A549 (cell line): ENCODE measurements around the gene PLCD3. TPM values are rescaled to one million over a fixed set of nuclear protein-coding genes. Genes with fewer than 3 reads are reported as not detected.

ENCODE experiments used
- ATAC-seq, 2 experiments: fragments of 200-7000 bp in 1 of 2; fragments of >200 bp in 1 of 2; cut with Nextera tagmentation in 1 of 2; cut with Tn5 transposase in 1 of 2; 3 replicates each; pipeline versions ENCODE4 v1.8.0 to v1.9.1; 2018 to 2020; ENCODE audit warnings: mild to moderate bottlenecking in 1 of 2, moderate library complexity in 1 of 2
- CTCF ChIA-PET: fragments of 300-600 bp; sonication (Branson Sonifier 250); formaldehyde crosslinking; extraction: SDS; loops from one replicate; lab custom pipeline; 2021; ENCODE audit warnings: antibody characterized with exemption, inconsistent platforms; lab: Yijun Ruan, JAX
- POLR2A ChIA-PET: fragments of 350-600 bp; formaldehyde crosslinking; extraction: SDS; loops from one replicate; lab custom pipeline; 2021; ENCODE audit warnings: antibody characterized with exemption, inconsistent platforms; lab: Yijun Ruan, JAX
- DNase-seq, 2 experiments: peaks; one replicate each; pipeline versions ENCODE4 v3.0.0 to v3.0.0-alpha.2; 2011 to 2016; ENCODE audit warnings: low read depth in 1 of 2, low spot score in 1 of 2
- FAIRE-seq: peaks from 2 replicates; lab custom pipeline; 2011; peaks lifted over from hg19 to GRCh38; lab: Jason Lieb, UNC
- H3K27ac ChIP-seq, 2 experiments: fragments of >200 bp; sonication (Bioruptor Twin); formaldehyde crosslinking; 3 replicates each; pipeline ENCODE4 v1.5.1; 2016 to 2017
- H3K4me1 ChIP-seq: fragments of >200 bp; sonication (Bioruptor Twin); formaldehyde crosslinking; 3 replicates; pipeline ENCODE4 v1.6.1; 2016
- H3K4me2 ChIP-seq: fragments of >200 bp; sonication (Bioruptor Twin); formaldehyde crosslinking; 3 replicates; pipeline ENCODE4 v1.6.1; 2016
- H3K4me3 ChIP-seq: fragments of >200 bp; sonication (Bioruptor Twin); formaldehyde crosslinking; 3 replicates; pipeline ENCODE4 v1.5.1; 2016
- H3K9me3 ChIP-seq: fragments of >200 bp; sonication (Bioruptor Twin); formaldehyde crosslinking; 3 replicates; pipeline ENCODE4 v1.6.1; 2016
- ATOH8 ChIP-seq: fragments of 250-450 bp; sonication (Bioruptor Pico); IDR thresholded peaks from 2 replicates; pipeline ENCODE4 v1.5.0; 2020; ENCODE audit warnings: low read depth, mild to moderate bottlenecking, moderate library complexity
- BHLHE40 ChIP-seq: IDR thresholded peaks from 2 replicates; pipeline ENCODE4 v1.6.1; 2012; ENCODE audit warnings: low read depth, low read length, inconsistent platforms
- EHF ChIP-seq: fragments of 250-450 bp; sonication (Bioruptor Pico); IDR thresholded peaks from 2 replicates; pipeline ENCODE4 v1.5.0; 2020; ENCODE audit warnings: mild to moderate bottlenecking
- ESRRA ChIP-seq: fragments of 150-350 bp; IDR thresholded peaks from 2 replicates; pipeline ENCODE4 v1.6.1; 2014; ENCODE audit warnings: mild to moderate bottlenecking, low read length, borderline replicate concordance
- FOXS1 ChIP-seq: fragments of 250-450 bp; sonication (Bioruptor Pico); IDR thresholded peaks from 2 replicates; pipeline ENCODE4 v1.5.0; 2020; ENCODE audit warnings: mild to moderate bottlenecking, moderate library complexity
- GATA3 ChIP-seq: IDR thresholded peaks from 2 replicates; pipeline ENCODE4 v1.6.1; 2012; ENCODE audit warnings: borderline replicate concordance
- HMGXB4 ChIP-seq: fragments of 250-450 bp; sonication (Bioruptor Pico); IDR thresholded peaks from 2 replicates; pipeline ENCODE4 v1.5.0; 2021; ENCODE audit warnings: mild to moderate bottlenecking, moderate library complexity, borderline replicate concordance
- HOXA7 ChIP-seq: fragments of 250-450 bp; sonication (Bioruptor Pico); IDR thresholded peaks from 2 replicates; pipeline ENCODE4 v1.5.0; 2020; ENCODE audit warnings: mild to moderate bottlenecking, moderate library complexity
- HOXB13 ChIP-seq: fragments of 250-450 bp; sonication (Bioruptor Pico); IDR thresholded peaks from 2 replicates; pipeline ENCODE4 v1.5.0; 2020; ENCODE audit warnings: low read depth, mild to moderate bottlenecking, moderate library complexity
- JUN ChIP-seq, 2 experiments: fragments of >200 bp; sonication (Bioruptor Twin); formaldehyde crosslinking; IDR thresholded peaks; 2 replicates in 1 of 2; 3 replicates in 1 of 2; pipeline ENCODE4 v1.6.1; 2016 to 2017
- RCOR1 ChIP-seq: fragments of 150-350 bp; IDR thresholded peaks from 2 replicates; pipeline ENCODE4 v1.6.1; 2014; ENCODE audit warnings: antibody characterized with exemption, low read length, low read depth
- REST ChIP-seq: fragments of 200-600 bp; sonication (generic); IDR thresholded peaks from 2 replicates; pipeline ENCODE4 v1.6.1; 2016; ENCODE audit warnings: antibody characterized with exemption, mild to moderate bottlenecking, moderate library complexity
- RFX5 ChIP-seq: fragments of 450-650 bp; IDR thresholded peaks from 2 replicates; pipeline ENCODE4 v1.7.1; 2014; ENCODE audit warnings: antibody characterized with exemption, mild to moderate bottlenecking, moderate library complexity
- TP53 ChIP-seq: fragments of 250-450 bp; sonication (Bioruptor Pico); IDR thresholded peaks from 2 replicates; pipeline ENCODE4 v1.5.0; 2021; ENCODE audit warnings: mild to moderate bottlenecking, moderate library complexity
- WGBS: methylation state at CpG from one replicate; pipeline ENCODE4 v1.1.6; 2017; ENCODE audit errors: missing lambda C conversion rate; 5-methylcytosine and 5-hydroxymethylcytosine counted together
- polyA plus RNA-seq, 4 experiments: library from polyadenylated mRNA; depleted of rRNA in 3 of 4; stranded (reverse); fragments of >200 nt; fragmentation: RNase III in 1 of 4; extraction: RNeasy Plus Mini Kit Qiagen cat#74134 plus additional on column Dnase treatment in 1 of 4; gene quantifications; 2 replicates in 3 of 4; 3 replicates in 1 of 4; pipeline ENCODE4 v1.2.3, GENCODE V29; 2011 to 2017

The PLCD3 gene
- polyA plus RNA-seq, 2 of the 4 experiments (the other 2 are of a cell fraction): 56.6 to 105 TPM

- TF ChIP-seq HMGXB4 (CRISPR knock-in tag) (no peak), RFX5 (no peak), TP53 (CRISPR knock-in tag) (peak; percentile 0; the same call in 1 of the 2 replicates), REST (no peak)
Observed at GRCh38 chr17:45170931-45171337, 38.6 kb upstream of the PLCD3 start (continued).

- ChIA-PET POLR2A (interaction anchor here (2.4 to 7.6 kb wide), 4 partner anchors 10 to 27 kb away, joined by 7 to 371 read pairs (median 134); partner anchors contain the start of genes HEXIM1 and HEXIM2), CTCF (interaction anchor here (0.5 to 43.5 kb wide), 7 partner anchors 9 to 167 kb away, joined by 3 to 2147 read pairs (median 84); partner anchors contain the start of genes ACBD4, FMNL1, HEXIM1 and HEXIM2)
- TF ChIP-seq HOXA7 (CRISPR knock-in tag): no peak
- TF ChIP-seq ATOH8 (CRISPR knock-in tag): no peak
- no peak for TF ChIP-seq ESRRA
- Histone ChIP-seq H3K4me2 (peak overlapping the region; percentile 95), H3K9me3 (no peaks in the 10 kb centered on the region), H3K4me3 (peak overlapping the region; percentile 6; the same call in 1 of the 3 replicates), H3K4me1 (peaks cover 59% of the 10 kb centered on the region), H3K27ac (peak overlapping the region; percentile 96 to 100)
- DNase-seq: no peak
- no peak for FAIRE-seq
- ATAC-seq: no peak
- 69% methylated on average over 12 of the region's 12 CpGs for WGBS
Observed at GRCh38 chr17:45170280-45170930, 38.1 kb upstream of the PLCD3 start.

GRCh38 chr17:45168991-45169752 lies 36.9 kb upstream of the PLCD3 start:
- peaks cover 46% of the 10 kb centered on the region for H3K4me1 ChIP-seq
- WGBS: 97% methylated on average over 43 of the region's 43 CpGs
- no peaks in the 10 kb centered on the region for H3K9me3 ChIP-seq
- DNase-seq (no peak), FAIRE-seq (no peak), ATAC-seq (no peak)
- POLR2A ChIA-PET: interaction anchor here (5.3 to 7.6 kb wide), 3 partner anchors 9 to 28 kb away, joined by 48 to 371 read pairs (median 221); partner anchors contain the start of genes HEXIM1 and HEXIM2
- peak overlapping the region; percentile 96 to 100 for H3K27ac ChIP-seq
- CTCF ChIA-PET: interaction anchor here (1.1 to 43.5 kb wide), 7 partner anchors 8 to 70 kb away, joined by 3 to 2147 read pairs (median 84); partner anchors contain the start of genes ACBD4, FMNL1, HEXIM1 and HEXIM2
- no peak overlapping the region for H3K4me3 ChIP-seq
- H3K4me2 ChIP-seq: 0 out of 3 replicates have a peak overlapping the region, but pooled peaks have one; percentile 95
- no peak for TF ChIP-seq HMGXB4 (CRISPR knock-in tag)
- no peak for TF ChIP-seq FOXS1 (CRISPR knock-in tag)
- TF ChIP-seq GATA3: no peak
- no peak for TF ChIP-seq RCOR1
- TF ChIP-seq JUN (IDR thresholded peaks at IDR 0.05): no peak
- no peak for TF ChIP-seq HOXB13 (CRISPR knock-in tag)
- no peak for TF ChIP-seq BHLHE40
- no peak for TF ChIP-seq EHF (CRISPR knock-in tag)
